ENCODE results near the gene TWF2. TPM values are rescaled to one million over a fixed set of nuclear protein-coding genes. Genes with fewer than 3 reads are reported as not detected.

Gene TWF2
- total RNA-seq, 4 donors from 2014 or later, result 31.6 to 74.9 (median 55.7) TPM

DNA sequence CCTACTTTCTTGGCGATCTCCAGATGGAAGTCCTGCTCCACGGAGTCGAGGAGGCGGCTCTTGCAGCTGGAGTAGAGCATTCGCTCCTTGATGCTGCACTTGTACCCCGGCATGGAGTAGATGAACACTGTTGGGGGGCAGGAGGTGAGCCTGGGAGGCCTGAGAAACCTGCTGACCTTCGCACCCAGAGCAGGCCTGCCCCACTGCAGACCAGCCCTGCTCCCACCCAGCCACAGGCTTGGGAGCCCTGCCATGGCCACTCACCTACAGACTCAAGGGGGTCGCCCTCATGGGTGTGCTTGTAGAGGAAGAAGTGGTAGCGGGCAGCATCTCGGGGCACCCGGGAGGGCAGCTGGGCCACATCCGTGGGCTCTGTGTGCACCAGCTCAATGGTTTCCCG lies 9.3 kb downstream of the TWF2 start:
- Histone ChIP-seq H3K36me3 (peaks cover 27 to 76% (median 40%) of the 10 kb centered on the region in 3 donors), H3K27me3 (no peaks in the 10 kb centered on the region), H3K4me3 (no peak overlapping the region), H3K9me3 (no peaks in the 10 kb centered on the region), H3K4me1 (peaks cover 0 to 28% (median 0%) of the 10 kb centered on the region in 3 donors), H3K27ac (no peak overlapping the region)
- intact Hi-C loops (cut with DNase I), result no loop called here
- WGBS, 2 donors, result 92% methylated on average over 2 of the region's 13 CpGs; no CpG with 5 or more reads in 1 of the 2 donors
- TF ChIP-seq, protein P1, sequence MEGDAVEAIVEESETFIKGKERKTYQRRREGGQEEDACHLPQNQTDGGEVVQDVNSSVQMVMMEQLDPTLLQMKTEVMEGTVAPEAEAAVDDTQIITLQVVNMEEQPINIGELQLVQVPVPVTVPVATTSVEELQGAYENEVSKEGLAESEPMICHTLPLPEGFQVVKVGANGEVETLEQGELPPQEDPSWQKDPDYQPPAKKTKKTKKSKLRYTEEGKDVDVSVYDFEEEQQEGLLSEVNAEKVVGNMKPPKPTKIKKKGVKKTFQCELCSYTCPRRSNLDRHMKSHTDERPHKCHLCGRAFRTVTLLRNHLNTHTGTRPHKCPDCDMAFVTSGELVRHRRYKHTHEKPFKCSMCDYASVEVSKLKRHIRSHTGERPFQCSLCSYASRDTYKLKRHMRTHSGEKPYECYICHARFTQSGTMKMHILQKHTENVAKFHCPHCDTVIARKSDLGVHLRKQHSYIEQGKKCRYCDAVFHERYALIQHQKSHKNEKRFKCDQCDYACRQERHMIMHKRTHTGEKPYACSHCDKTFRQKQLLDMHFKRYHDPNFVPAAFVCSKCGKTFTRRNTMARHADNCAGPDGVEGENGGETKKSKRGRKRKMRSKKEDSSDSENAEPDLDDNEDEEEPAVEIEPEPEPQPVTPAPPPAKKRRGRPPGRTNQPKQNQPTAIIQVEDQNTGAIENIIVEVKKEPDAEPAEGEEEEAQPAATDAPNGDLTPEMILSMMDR (IDR thresholded peaks at IDR 0.05), result no peak
- TF ChIP-seq POLR2A (IDR thresholded peaks at IDR 0.05), result no peak
- DNase-seq, result no peak

DNA sequence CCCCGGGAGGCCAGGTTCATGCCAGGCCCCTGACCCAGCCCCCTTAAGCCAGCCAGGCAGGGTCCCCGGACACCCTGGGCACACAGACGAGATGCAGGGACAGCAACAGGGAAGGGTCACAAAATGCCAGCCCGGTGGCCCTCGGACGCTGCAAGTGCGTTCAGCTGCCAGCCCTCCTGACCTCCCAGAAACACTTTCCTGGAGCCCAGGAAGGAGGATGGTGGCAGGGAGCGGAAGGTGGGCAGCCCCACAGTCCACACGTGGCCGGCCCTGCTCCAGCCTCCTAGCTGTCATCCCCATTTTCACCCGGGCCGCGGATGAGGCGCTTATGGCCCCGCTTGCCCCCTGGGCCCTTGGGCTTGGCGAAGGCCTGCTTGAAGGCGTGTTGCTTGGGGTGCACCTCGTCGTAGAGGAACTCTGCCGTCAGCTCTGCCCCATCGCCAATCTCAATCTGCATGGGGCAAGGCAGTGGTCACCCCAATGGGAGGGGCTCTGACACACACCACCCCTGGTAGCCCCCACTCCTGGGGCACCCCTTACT lies 10.1 kb downstream of the TWF2 start:
- Histone ChIP-seq H3K36me3 (peaks cover 27 to 67% (median 36%) of the 10 kb centered on the region in 3 donors), H3K4me1 (peaks cover 0 to 21% (median 0%) of the 10 kb centered on the region in 3 donors)

DNA sequence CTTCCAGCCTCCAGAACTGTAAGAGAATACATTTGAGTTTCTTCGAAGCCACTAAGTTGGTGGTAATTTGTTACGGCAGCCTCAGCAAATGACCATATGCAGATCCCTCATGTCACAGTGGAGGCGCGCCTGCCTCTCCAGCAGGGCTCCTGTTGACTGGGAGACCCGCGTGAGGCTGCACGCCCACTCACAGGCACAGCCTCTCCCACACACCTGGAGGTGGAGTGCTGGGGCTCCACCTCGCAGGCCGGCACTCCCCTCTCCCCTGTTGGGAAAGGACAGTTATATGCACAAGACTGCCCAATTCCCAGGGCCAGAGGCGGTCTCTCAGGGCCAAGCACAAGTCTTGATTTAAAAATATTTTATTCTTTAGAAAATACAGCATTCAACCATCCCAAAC lies 10.7 kb downstream of the TWF2 start:
- 60 to 91% methylated on average over 2 to 4 of the region's 10 CpGs for WGBS, 2 donors
- Histone ChIP-seq H3K4me1 (peaks cover 0 to 20% (median 0%) of the 10 kb centered on the region in 3 donors), H3K9me3 (no peaks in the 10 kb centered on the region), H3K36me3 (peaks cover 27 to 62% (median 36%) of the 10 kb centered on the region in 3 donors), H3K27me3 (no peaks in the 10 kb centered on the region), H3K27ac (no peak overlapping the region), H3K4me3 (no peak overlapping the region)
- intact Hi-C loops (cut with DNase I), result no loop called here
- no peak for TF ChIP-seq POLR2A (IDR thresholded peaks at IDR 0.05)
- TF ChIP-seq, protein P1 (IDR thresholded peaks at IDR 0.05), result no peak
- no peak for DNase-seq

More for the DNA sequence above, 10.1 kb downstream of the TWF2 start:
- no peak for DNase-seq
- TF ChIP-seq, protein P1 (IDR thresholded peaks at IDR 0.05), result no peak
- TF ChIP-seq POLR2A (IDR thresholded peaks at IDR 0.05), result no peak
- Histone ChIP-seq H3K4me3 (no peak overlapping the region), H3K27me3 (no peaks in the 10 kb centered on the region), H3K27ac (no peak overlapping the region), H3K9me3 (no peaks in the 10 kb centered on the region)
- intact Hi-C loops (cut with DNase I), result no loop called here
- WGBS, 2 donors, result 77 to 91% methylated on average over 8 to 11 of the region's 21 CpGs

DNA sequence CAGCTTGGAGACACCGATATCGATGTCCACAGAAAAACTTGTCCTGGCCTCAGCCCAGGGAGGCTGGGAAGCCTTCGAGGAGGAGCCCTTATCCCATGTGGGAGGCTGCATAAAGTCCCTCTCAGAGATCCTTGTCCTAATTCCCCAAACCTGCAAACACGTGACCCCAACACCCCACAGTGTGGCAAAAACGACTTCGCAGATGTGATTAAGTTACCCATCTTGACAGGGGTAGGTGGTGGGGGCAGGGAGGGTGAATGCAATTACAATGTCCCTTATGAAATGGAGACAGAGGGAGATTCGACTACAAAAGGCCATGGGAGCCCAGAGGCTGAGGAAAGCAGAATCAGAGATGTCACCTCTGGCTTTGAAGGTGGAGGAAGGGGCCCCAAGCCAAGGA lies 11.2 kb downstream of the TWF2 start:
- Histone ChIP-seq H3K27me3 (no peaks in the 10 kb centered on the region), H3K9me3 (no peaks in the 10 kb centered on the region), H3K36me3 (peaks cover 27 to 57% (median 36%) of the 10 kb centered on the region in 3 donors), H3K4me1 (peaks cover 0 to 15% (median 0%) of the 10 kb centered on the region in 3 donors), H3K27ac (no peak overlapping the region), H3K4me3 (no peak overlapping the region)
- intact Hi-C loops (cut with DNase I), result no loop called here
- WGBS, 2 donors, result 66 to 87% methylated on average over 3 to 4 of the region's 7 CpGs
- no peak for DNase-seq
- no peak for TF ChIP-seq POLR2A (IDR thresholded peaks at IDR 0.05)
- TF ChIP-seq, protein P1 (IDR thresholded peaks at IDR 0.05), result no peak

DNA sequence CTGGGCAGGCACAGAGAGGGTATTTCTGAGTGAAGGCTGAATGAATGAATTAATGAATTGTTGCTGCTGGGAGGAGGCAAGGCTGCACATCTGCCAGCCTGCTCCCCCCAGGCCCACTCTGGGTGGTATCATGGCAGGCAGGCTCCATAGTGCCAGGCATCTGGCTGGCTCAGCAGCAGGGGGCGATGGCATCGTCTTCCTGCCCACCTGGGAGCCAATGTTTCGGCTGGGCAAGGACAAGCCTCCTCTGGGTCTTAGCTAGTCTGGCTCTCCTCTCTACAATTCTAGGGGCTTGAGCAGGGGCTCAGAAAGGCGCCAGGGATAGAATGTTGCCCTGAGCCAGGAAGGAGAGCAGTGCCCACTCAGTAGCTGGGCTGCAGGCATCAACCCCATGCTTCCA lies 11.8 kb downstream of the TWF2 start:
- intact Hi-C loops (cut with DNase I), result no loop called here
- H3K27me3 ChIP-seq, result no peaks in the 10 kb centered on the region
- no peak for DNase-seq
- H3K4me1 ChIP-seq, result peaks cover 0 to 9% (median 2%) of the 10 kb centered on the region in 3 donors
- 72% methylated on average over 3 of the region's 4 CpGs; no CpG with 5 or more reads in 1 of the 2 donors for WGBS, 2 donors
- no peaks in the 10 kb centered on the region for H3K9me3 ChIP-seq
- peaks cover 27 to 50% (median 32%) of the 10 kb centered on the region in 3 donors for H3K36me3 ChIP-seq
- no peak overlapping the region for H3K27ac ChIP-seq
- H3K4me3 ChIP-seq, result no peak overlapping the region
- TF ChIP-seq, protein P1 (IDR thresholded peaks at IDR 0.05), result no peak
- TF ChIP-seq POLR2A (IDR thresholded peaks at IDR 0.05), result no peak

Data from esophagus squamous epithelium (tissue), 5 donors.